Measurements from ENCODE around the gene MALRD1.

DNA sequence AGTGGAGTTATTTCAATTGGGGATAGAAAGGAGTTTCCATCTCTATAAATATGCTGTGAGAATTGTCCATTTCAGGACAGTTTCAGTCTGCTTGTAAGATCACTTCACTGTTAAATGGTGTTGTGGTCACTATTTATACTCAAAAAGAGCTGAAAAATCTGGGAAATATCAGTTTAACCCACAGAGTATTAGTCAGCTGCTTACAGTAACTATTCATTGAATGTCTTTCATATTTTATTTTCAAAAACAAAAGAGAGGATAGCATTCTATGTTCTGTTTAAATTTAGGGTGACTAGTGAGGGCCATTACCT lies 682.3 kb downstream of the MALRD1 start:
- no peak for TF ChIP-seq CTCF (IDR thresholded peaks at IDR 0.05; ENCODE audit: low read length)
- TF ChIP-seq EZH2 (IDR thresholded peaks at IDR 0.05; ENCODE audit: borderline replicate concordance, low read length), result no peak

Data from OCI-LY1 (cell line).